Lower leg skin (tissue), 3 donors: ENCODE results near the gene ETHE1.

Experiments
- POLR2A ChIP-seq, 2 donors: fragments of 450-650 bp; IDR thresholded peaks; one replicate each; pipeline ENCODE4 v1.6.1; 2016 to 2017; ENCODE audit warnings: antibody characterized with exemption in 2 of 2, mild to moderate bottlenecking in 1 of 2, moderate library complexity in 1 of 2
- TF ChIP-seq, protein P1 (sequence below), 3 donors: fragments of 450-650 bp; IDR thresholded peaks; one replicate each; pipeline ENCODE4 v1.5.1; 2016; ENCODE audit warnings: antibody characterized with exemption in 3 of 3, mild to moderate bottlenecking in 3 of 3, moderate library complexity in 2 of 3

DNA sequence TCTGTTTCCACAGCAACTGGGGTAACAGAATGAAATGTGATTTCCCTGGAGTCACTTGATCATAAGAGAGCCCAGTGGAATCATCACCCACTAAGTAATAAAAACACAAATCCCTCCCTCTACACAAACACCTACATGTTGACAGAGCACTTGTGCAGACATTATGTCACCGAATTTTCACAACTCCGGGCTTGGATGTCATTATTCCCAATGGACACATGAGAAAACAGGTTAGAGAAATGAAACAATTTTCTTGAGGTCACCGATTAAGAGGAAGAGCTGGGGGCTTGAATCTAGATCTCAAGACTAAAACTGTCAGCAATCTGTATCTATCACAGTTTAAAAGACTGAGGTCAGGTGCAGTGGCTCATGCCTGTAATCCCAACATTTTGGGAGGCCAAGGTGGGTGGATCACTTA, 45.2 kb upstream of the ETHE1 start:
- TF ChIP-seq, protein P1, sequence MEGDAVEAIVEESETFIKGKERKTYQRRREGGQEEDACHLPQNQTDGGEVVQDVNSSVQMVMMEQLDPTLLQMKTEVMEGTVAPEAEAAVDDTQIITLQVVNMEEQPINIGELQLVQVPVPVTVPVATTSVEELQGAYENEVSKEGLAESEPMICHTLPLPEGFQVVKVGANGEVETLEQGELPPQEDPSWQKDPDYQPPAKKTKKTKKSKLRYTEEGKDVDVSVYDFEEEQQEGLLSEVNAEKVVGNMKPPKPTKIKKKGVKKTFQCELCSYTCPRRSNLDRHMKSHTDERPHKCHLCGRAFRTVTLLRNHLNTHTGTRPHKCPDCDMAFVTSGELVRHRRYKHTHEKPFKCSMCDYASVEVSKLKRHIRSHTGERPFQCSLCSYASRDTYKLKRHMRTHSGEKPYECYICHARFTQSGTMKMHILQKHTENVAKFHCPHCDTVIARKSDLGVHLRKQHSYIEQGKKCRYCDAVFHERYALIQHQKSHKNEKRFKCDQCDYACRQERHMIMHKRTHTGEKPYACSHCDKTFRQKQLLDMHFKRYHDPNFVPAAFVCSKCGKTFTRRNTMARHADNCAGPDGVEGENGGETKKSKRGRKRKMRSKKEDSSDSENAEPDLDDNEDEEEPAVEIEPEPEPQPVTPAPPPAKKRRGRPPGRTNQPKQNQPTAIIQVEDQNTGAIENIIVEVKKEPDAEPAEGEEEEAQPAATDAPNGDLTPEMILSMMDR (IDR thresholded peaks at IDR 0.05): no peak
- TF ChIP-seq POLR2A (IDR thresholded peaks at IDR 0.05): no peak
